Measurements from ENCODE around the gene SLAMF6. TPM values are rescaled to one million over a fixed set of nuclear protein-coding genes. Genes with fewer than 3 reads are reported as not detected.

Gene SLAMF6
- total RNA-seq, 1 donor from 2014 or later, result 0.52 TPM

DNA sequence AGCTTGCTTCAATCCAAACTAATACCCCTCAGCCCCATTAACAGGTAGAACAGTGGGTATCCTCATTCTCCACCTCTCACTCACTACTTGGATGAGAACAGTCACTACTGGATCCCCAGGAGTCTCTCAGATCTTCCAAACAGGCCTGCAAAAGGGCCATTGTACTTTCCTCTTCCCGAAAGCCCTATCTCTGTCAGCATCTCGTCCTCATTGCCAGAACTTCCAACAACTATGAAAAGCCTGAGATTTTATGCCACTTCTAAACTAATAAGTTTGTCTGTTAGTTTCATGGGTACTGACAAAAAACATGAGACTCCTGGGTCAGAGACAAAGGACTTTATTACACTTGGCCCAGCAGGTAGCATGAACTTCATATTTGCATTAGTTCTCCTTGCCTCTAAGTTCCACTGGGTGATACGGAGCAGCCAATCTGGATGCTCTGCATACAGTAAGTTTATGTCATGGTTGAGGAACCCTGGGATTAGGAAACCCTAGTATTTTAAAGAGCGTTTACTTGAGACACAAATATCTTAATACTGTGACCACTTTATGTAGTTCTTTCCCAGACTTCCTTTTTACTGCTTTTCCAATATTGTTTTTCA is 84.6 kb downstream of the SLAMF6 start:
- H3K36me3 ChIP-seq (ENCODE audit: control insufficient read depth in 3 of 3, insufficient read depth in 3 of 3, low read length in 3 of 3), result no peaks in the 10 kb centered on the region
- no peaks in the 10 kb centered on the region for H3K4me1 ChIP-seq (ENCODE audit: control insufficient read depth in 3 of 3, insufficient read depth in 3 of 3, low read length in 3 of 3)
- H3K27me3 ChIP-seq (ENCODE audit: control insufficient read depth in 3 of 3, insufficient read depth in 3 of 3, low read length in 3 of 3), result no peaks in the 10 kb centered on the region
- peak overlapping the region in 1 of 3 donors; percentile 23 for H3K4me3 ChIP-seq (ENCODE audit: low read length in 3 of 3)
- no peak overlapping the region for H3K27ac ChIP-seq (ENCODE audit: low read depth, low read length)
- H3K9ac ChIP-seq (ENCODE audit: low read depth in 1 of 3, low read length in 3 of 3), result no peak overlapping the region
- no peaks in the 10 kb centered on the region for H3K9me3 ChIP-seq (ENCODE audit: control insufficient read depth in 3 of 3, low read length in 3 of 3)

DNA sequence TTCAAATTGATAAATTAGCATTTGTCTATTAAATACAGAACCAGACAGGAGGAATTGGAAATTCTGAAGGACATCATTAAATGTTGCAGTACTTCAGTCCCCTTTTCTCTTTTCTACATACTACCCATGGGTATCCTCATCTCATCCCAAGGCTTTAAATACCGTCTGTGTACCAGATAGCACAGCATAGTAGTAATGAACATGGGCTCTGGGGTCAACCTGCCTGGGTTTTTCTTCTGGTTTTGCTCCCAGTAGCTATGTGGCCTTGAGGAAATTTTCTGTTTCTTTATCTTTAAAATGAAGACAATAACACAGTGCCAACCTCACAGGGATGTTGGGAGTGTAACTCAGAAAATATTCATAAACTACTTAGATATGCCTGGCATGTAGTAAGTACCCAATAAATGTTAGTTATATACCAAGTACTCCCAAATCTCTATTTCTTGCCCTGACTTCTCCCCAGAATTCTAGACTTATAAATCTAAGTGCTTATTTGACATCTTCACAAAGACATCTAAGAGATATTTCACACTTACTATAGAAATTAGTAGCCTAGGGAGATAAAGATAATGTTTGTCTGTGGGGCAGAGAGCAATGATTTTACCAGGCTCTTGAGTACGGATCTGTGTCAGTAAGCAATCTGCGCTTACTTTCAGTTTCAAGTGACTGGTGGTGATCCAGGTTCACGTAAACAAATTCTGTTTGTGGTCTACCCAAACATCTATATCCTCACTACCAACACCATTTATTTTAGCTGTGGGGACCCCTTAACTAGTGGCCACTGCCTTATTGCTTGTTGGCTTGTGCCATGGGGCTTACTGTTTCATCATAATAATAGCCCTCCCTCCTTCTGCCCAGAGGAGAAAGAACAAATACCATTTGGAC is 85.4 kb downstream of the SLAMF6 start:
- Histone ChIP-seq H3K4me1 (ENCODE audit: control insufficient read depth in 3 of 3, insufficient read depth in 3 of 3, low read length in 3 of 3) (no peaks in the 10 kb centered on the region), H3K9ac (ENCODE audit: low read depth in 1 of 3, low read length in 3 of 3) (no peak overlapping the region), H3K27me3 (ENCODE audit: control insufficient read depth in 3 of 3, insufficient read depth in 3 of 3, low read length in 3 of 3) (no peaks in the 10 kb centered on the region), H3K4me3 (ENCODE audit: low read length in 3 of 3) (peak overlapping the region in 1 of 3 donors; percentile 23), H3K9me3 (ENCODE audit: control insufficient read depth in 3 of 3, low read length in 3 of 3) (no peaks in the 10 kb centered on the region), H3K27ac (ENCODE audit: low read depth, low read length) (no peak overlapping the region), H3K36me3 (ENCODE audit: control insufficient read depth in 3 of 3, insufficient read depth in 3 of 3, low read length in 3 of 3) (no peaks in the 10 kb centered on the region)

- Histone ChIP-seq H3K4me1 (ENCODE audit: control insufficient read depth in 3 of 3, insufficient read depth in 3 of 3, low read length in 3 of 3) (no peaks in the 10 kb centered on the region), H3K27ac (ENCODE audit: low read depth, low read length) (no peak overlapping the region), H3K4me3 (ENCODE audit: low read length in 3 of 3) (no peak overlapping the region), H3K36me3 (ENCODE audit: control insufficient read depth in 3 of 3, insufficient read depth in 3 of 3, low read length in 3 of 3) (no peaks in the 10 kb centered on the region), H3K27me3 (ENCODE audit: control insufficient read depth in 3 of 3, insufficient read depth in 3 of 3, low read length in 3 of 3) (no peaks in the 10 kb centered on the region), H3K9me3 (ENCODE audit: control insufficient read depth in 3 of 3, low read length in 3 of 3) (no peaks in the 10 kb centered on the region), H3K9ac (ENCODE audit: low read depth in 1 of 3, low read length in 3 of 3) (no peak overlapping the region)
Measured at GRCh38 chr1:160436966-160437365, 86.1 kb downstream of the SLAMF6 start.

Other genes starting within 250 kb of the SLAMF6 start
- 30.3 TPM for gene PEX19, start 238.1 kb downstream of the SLAMF6 start, total RNA-seq
- 211 TPM for gene COPA, start 180.0 kb downstream of the SLAMF6 start, total RNA-seq
- gene NCSTN, start 179.9 kb downstream of the SLAMF6 start, total RNA-seq, result 53.8 TPM
- not detected for gene NHLH1, start 156.2 kb downstream of the SLAMF6 start, total RNA-seq
- gene VANGL2, start 122.7 kb downstream of the SLAMF6 start, total RNA-seq, result 2.1 TPM
- gene CD84, start 56.2 kb upstream of the SLAMF6 start, total RNA-seq, result 3.1 TPM
- not detected for gene SLAMF1, start 123.8 kb upstream of the SLAMF6 start, total RNA-seq
- gene CD48, start 188.6 kb upstream of the SLAMF6 start, total RNA-seq, result 5.2 TPM
- 0.52 TPM for gene SLAMF7, start 216.0 kb upstream of the SLAMF6 start, total RNA-seq

Measured in skeletal muscle tissue (tissue), 4 donors.